GM18498 (cell line): Measurements from ENCODE around the gene C5orf47.
"Not testable (repeated sequence)": the region's sequence is repeated elsewhere in the genome, so short reads cannot be mapped to it uniquely, and the experiment has no call there.

ENCODE experiments used
- ATAC-seq: cut with Tn5 transposase; IDR thresholded peaks from one replicate; pipeline ENCODE4 v1.9.1; 2021; ENCODE audit warnings: mild to moderate bottlenecking, moderate library complexity; ENCODE audit not compliant: unreplicated experiment

Gene C5orf47

DNA sequence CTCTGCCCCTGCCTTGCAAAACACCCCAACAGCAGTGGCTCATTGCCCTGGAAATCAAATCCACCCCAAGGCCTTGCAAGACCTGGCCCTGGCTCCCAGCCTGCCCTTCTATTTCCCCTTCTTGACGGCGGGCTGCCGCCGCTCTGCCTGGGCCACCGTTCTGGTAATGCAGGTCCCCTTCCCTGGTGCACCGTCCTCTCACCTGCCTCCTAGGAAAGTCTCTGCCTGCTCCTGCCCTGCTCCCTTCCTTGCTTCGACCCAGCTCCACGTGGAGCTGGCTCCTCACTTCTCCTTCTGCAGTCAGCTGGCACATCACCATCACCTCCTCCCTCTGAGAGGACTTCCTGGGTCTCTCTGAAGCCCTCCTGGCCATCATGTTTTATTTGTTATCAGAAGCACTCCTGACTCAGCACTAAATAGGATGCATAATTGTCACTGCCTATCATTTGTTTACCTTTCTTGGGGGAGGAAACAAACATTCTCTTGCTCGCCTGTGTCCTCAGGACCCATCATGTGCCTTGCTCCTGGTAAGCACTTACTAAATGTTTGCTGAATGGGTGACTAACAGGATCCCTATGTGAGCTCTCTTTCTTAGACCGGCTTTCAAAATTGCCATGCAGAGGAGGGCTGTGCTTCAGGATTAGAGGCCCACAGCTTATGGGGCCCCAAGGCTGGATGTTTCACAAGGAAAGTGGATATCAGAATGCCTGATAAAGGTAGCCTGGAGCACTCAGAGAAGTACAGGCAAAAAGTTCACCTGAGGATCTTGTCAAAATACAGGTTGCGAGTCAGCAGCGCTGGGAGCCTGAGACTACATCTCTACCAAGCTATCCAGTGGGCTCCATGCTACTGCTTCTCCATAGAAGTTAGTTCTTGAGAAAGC lies 19.6 kb upstream of the C5orf47 start:
- no peak for ATAC-seq

DNA sequence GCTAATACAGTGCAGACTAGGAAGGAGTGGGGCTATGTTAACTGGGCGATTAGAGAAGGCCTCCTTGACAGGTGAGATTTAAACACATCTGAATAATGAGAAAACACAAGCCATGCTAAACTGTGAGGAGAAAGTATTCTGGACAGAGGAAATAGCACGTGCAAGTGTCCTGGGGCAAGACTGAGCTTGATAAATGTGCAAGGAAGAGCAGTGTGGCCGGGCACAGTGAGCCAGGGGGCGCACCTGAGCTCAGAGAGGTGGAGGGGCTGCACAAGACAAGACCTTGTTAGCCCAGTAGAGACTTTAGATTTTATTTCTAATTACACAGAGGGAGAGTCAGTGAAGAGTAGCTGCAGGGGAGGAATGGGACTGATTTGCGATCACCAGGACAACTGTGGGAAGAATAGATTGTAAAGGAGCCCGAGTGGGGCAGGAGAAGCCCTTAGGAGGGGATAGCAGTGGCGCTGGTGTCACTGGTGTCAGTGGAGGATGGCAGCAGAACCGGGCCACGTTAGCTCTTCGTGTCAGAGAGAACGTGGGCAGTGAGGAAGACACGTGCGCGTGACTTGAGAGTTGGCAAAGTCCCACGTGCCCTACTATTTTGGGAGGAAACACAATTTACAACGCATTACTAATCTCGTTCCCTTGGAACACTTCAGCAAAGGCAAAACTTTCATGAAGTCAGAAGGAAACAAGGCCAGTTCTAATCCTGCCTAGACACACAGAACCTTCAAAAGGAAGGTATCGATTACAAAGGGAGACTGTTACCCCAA lies 17.9 kb upstream of the C5orf47 start:
- ATAC-seq, result no peak

DNA sequence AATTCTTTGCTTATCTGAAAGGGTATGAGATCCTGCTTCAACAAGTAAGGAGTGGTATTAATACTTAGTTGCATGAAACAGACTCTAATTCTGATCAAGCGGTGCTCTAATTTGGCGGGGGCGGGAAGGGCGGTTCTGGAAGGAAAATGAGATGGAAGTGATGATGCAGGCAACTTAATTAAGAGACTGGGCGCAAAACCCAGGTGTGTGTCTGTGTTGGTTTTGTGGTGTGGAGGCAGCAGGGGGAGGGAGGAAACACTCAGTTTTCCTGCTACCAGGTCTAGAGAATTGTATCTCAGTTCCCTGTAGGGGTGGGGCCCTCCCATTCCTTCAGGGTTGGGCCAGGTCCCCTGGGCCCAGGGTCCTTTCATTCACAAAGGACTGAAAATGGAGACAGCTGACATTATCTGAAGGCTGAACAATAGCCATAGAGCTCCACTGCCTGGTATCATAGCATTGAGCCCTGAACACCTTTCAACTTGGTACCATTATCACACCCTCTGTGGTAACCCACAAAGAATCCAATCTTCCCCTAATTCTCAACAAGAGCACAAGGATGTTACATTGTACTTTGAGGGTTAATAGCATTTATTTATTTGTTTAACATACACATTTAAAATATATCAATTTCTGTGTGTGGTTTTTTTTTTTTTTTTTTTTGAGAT lies 17.2 kb upstream of the C5orf47 start:
- no peak for ATAC-seq

- no peak for ATAC-seq
Observed at GRCh38 chr5:173972607-173972924, 16.4 kb upstream of the C5orf47 start.

- peak; percentile 80 for ATAC-seq
Observed at GRCh38 chr5:173972925-173973615, 15.9 kb upstream of the C5orf47 start.

- ATAC-seq, result peak; percentile 23
Observed at GRCh38 chr5:173973616-173973969, 15.4 kb upstream of the C5orf47 start.

- no peak for ATAC-seq
Observed at GRCh38 chr5:173974688-173975239, 14.2 kb upstream of the C5orf47 start.

GRCh38 chr5:173981185-173981761 lies 7.7 kb upstream of the C5orf47 start:
- no peak for ATAC-seq

- ATAC-seq, result no peak
Observed at GRCh38 chr5:173984218-173984617, 4.8 kb upstream of the C5orf47 start.

- ATAC-seq, result no peak
Observed at GRCh38 chr5:173989432-173990082, 587 bp downstream of the C5orf47 start.

- no peak for ATAC-seq
Observed at GRCh38 chr5:173997331-173997730, 8.4 kb downstream of the C5orf47 start.

- no peak for ATAC-seq
Observed at GRCh38 chr5:173998531-173998930, 9.6 kb downstream of the C5orf47 start.

GRCh38 chr5:174000076-174000475 lies 11.1 kb downstream of the C5orf47 start:
- ATAC-seq, result no peak

DNA sequence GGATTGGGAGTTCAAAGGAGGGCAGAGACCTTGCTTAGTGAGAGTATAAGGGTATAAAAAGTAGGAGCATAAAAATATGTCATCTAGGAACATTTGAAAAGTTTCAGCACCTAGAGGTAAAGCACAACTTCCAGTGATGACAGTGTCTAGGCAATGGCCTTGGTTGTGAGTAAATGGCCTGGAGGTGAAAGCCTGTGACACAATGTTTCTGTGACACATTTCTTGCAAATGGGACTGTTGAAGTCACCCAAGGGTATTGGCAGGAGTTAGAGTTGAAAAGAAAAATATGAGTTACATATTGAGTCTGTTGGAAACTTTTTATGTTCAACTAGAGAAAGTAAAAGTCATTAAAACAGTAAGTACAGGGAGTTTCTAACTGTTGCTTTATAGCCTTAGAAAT lies 14.8 kb downstream of the C5orf47 start:
- no peak for ATAC-seq

GRCh38 chr5:174008922-174009321 lies 20.0 kb downstream of the C5orf47 start:
- no peak for ATAC-seq

DNA sequence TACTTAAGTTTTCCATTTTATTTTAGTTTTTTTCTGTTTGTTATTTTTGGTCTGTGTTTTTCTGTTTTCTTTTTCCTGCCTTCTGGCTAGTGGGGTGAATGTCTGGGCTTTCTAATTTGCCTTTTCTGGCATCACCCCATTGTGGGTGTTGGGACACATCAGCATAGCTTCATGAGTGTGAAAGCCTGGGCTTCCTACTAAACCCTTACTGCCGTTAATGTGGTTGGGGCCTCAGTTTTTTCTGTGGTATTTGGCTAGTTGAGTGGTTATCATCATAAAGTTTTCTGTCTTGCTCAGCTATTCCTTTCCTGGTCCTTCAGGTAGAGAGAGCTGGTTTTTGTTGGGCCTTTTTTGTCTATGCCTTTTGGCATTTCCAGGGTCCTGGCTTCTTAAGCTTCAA lies 21.4 kb downstream of the C5orf47 start:
- no peak for ATAC-seq

GRCh38 chr5:174011441-174011840 lies 22.5 kb downstream of the C5orf47 start:
- ATAC-seq, result no peak

DNA sequence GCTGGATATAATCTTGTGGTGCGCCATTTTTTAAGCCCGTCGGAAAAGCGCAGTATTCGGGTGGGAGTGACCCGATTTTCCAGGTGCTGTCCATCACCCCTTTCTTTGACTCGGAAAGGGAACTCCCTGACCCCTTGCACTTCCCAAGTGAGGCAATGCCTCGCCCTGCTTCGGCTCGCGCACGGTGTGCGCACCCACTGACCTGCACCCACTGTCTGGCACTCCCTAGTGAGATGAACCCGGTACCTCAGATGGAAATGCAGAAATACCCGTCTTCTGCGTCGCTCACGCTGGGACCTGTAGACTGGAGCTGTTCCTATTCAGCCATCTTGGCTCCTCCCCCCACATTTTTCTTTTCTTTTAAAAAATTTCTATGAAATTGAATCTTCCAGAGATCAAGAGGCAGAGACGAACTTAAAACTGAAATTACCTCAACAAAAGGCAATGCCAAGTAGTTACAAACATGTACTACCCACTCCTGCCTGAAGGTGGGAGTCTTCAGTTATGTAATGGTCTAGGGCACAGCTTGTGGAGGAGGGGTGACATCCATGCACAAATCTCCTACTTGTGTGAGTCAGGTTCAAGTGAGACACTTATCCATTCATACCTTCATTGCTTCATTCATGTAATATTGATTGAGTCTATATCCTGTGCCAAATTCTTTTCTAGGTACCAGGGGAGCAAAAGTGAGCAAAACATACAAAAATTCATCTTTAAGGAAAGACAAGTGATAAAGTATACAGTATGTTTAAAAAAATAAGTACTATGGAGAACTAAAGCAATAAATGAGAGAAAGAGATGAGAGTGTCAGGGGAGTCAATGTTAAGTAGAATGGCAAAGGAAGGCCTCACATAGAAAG lies 31.3 kb downstream of the C5orf47 start:
- not testable (repeated sequence) for ATAC-seq

GRCh38 chr5:174020928-174021304 lies 31.9 kb downstream of the C5orf47 start:
- no peak for ATAC-seq
